Gastrocnemius medialis (tissue), 4 donors: Measurements from ENCODE around the gene SUCLG2.

Source experiments
- CTCF ChIP-seq, 5 experiments: fragments of 450-650 bp in 3 of 5; fragments of 200-600 bp in 2 of 5; sonication (generic) in 2 of 5; IDR thresholded peaks in 4 of 5; conservative IDR thresholded peaks in 1 of 5; 1 replicate in 4 of 5; 2 replicates in 1 of 5; pipeline ENCODE4 v1.5.1; 2016 to 2019; ENCODE audit warnings: antibody characterized with exemption in 5 of 5, mild to moderate bottlenecking in 3 of 5, moderate library complexity in 3 of 5
- POLR2A ChIP-seq, 2 donors: fragments of 450-650 bp; IDR thresholded peaks; one replicate each; pipeline ENCODE4 v1.6.1; 2017; ENCODE audit warnings: antibody characterized with exemption in 2 of 2, mild to moderate bottlenecking in 2 of 2, moderate library complexity in 2 of 2

GRCh38 chr3:67648229-67648628, 6.2 kb downstream of the SUCLG2 start:
- TF ChIP-seq POLR2A (IDR thresholded peaks at IDR 0.05) (no peak), CTCF (IDR thresholded peaks at IDR 0.05 in 4 of 5, conservative IDR thresholded peaks at IDR 0.05 in 1 of 5) (no peak)
